Measurements from ENCODE around the gene HOXD8.

The HOXD8 gene

GRCh38 chr2:176104316-176105077 lies 25.0 kb upstream of the HOXD8 start:
- Mint-ChIP-seq H3K4me3 (no peak overlapping the region), H3K36me3 (ENCODE audit: low read depth) (no peaks in the 10 kb centered on the region), H3K9me3 (peaks cover 2% of the 10 kb centered on the region), H3K4me1 (ENCODE audit: low read depth) (peaks cover 8% of the 10 kb centered on the region), H3K27ac (peak overlapping the region; percentile 32), H3K27me3 (ENCODE audit: low read depth) (peaks cover 86% of the 10 kb centered on the region)

- Mint-ChIP-seq H3K4me1 (ENCODE audit: low read depth) (peaks cover 8% of the 10 kb centered on the region), H3K9me3 (peaks cover 3% of the 10 kb centered on the region), H3K27me3 (ENCODE audit: low read depth) (peaks cover 88% of the 10 kb centered on the region), H3K4me3 (no peak overlapping the region), H3K27ac (peak overlapping the region; percentile 67), H3K36me3 (ENCODE audit: low read depth) (no peaks in the 10 kb centered on the region)
Observed at GRCh38 chr2:176105078-176105729, 24.3 kb upstream of the HOXD8 start.

DNA sequence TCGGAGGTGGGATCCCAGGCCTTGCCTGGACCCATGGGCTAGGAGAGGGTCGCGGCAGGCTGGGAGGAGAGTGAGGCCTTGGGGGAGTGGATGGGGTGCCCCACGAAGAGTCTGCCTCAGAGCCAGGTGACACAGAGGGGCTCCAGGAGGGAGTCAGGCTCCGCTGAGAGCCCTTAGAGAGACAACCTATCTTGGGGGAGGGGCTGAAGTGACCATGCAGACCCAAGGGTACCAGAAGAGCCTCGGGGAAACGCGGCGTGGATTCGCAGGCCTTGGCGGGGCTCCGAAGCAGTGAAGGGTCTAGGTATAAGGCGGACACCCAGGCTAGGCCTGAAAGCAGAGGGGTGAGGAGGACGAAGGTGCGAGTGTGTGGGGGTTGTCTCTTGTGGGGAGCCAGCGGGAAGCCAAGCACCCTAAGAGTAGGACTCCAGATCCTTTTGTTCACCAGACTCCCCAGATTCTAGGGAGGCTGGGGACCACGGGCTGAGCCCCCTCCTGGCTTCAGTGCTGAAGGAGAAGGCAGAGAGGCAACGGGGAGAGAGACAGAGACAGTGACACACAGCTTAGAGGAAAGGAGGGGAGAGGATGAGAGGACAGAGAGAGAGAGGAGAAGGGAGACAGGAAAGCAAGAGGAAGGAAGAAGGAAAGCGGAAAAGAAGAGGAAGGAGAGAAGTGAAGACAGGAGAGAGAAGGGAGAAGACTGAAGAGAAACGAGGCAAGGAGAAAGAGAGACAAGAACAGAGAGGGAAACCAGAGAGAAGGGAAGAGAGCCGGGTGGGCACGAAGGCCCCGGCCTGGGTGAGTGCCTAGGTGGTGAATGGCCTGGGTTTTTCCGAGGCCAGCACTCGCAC lies 23.6 kb upstream of the HOXD8 start:
- Mint-ChIP-seq H3K27ac (peak overlapping the region; percentile 67), H3K4me1 (ENCODE audit: low read depth) (peaks cover 8% of the 10 kb centered on the region), H3K36me3 (ENCODE audit: low read depth) (no peaks in the 10 kb centered on the region), H3K4me3 (peak overlapping the region; percentile 8), H3K9me3 (peaks cover 3% of the 10 kb centered on the region), H3K27me3 (ENCODE audit: low read depth) (peaks cover 89% of the 10 kb centered on the region)

DNA sequence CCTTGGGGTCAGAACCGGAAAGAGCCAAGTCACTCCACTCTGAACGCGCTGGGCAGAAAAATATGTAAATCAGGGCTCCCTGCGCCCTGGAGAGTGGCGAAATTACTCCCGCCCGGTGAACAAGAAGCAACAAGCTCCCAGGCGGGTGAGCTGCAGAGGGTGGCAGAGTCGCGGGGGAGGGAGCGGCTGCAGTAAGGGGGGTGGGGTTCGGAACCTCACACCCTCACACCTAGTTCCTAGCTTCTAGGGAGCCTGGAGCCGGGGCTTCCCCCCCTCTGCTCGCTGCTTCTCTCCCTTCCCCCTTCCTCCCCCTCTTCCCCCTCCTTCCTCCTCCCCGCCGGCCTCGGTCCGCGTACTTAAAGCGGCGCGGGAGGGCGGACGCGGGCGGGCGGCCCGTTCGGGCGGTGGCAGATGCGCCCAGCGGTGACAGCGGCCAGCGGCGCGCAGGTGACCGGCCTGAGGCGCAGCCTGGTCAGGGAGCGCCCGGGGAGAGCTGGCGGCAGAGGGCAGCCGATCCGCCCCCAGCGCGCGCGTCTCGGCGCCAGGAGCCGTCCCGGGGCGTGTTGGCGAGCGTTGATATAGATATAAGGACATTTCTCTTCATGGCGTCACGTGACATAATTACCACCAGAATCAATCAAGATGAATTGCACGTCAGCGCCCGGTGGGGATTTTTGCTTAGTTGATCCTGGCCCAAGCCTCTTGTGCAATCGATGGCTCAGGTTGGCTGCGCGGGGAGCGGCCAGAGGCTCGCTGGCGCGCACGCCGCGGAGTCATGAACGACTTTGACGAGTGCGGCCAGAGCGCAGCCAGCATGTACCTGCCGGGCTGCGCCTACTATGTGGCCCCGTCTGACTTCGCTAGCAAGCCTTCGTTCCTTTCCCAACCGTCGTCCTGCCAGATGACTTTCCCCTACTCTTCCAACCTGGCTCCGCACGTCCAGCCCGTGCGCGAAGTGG lies 22.6 kb upstream of the HOXD8 start, which contains the start of gene HOXD11:
Gene HOXD11, plus strand, starts transcription at position 700 of the 959 bp plus-strand sequence. Its CDS starts 76 bp downstream, at position 776.
- H3K9me3 Mint-ChIP-seq = peaks cover 3% of the 10 kb centered on the region
- H3K4me3 Mint-ChIP-seq = peak within 1 kb of the TSS; percentile 8
- H3K27ac Mint-ChIP-seq = peak within 1 kb of the TSS; percentile 67
- H3K27me3 Mint-ChIP-seq (ENCODE audit: low read depth) = peaks cover 89% of the 10 kb centered on the region
- H3K36me3 Mint-ChIP-seq (ENCODE audit: low read depth) = no peaks in the 10 kb centered on the region
- H3K4me1 Mint-ChIP-seq (ENCODE audit: low read depth) = peaks cover 8% of the 10 kb centered on the region

DNA sequence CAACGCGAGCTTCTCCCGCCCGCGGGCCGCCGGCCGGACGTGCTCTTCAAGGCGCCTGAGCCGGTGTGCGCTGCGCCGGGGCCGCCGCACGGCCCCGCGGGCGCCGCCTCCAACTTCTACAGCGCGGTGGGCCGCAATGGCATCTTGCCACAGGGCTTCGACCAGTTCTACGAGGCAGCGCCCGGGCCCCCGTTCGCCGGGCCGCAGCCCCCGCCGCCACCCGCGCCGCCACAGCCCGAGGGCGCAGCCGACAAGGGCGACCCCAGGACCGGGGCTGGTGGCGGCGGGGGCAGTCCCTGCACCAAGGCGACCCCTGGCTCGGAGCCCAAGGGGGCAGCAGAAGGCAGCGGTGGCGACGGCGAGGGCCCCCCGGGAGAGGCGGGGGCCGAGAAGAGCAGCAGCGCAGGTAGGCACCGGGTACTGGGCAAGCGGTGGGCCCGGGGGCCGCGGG lies 21.7 kb upstream of the HOXD8 start:
- H3K36me3 Mint-ChIP-seq (ENCODE audit: low read depth) = no peaks in the 10 kb centered on the region
- no peak overlapping the region for H3K4me3 Mint-ChIP-seq
- H3K4me1 Mint-ChIP-seq (ENCODE audit: low read depth) = peaks cover 8% of the 10 kb centered on the region
- peaks cover 89% of the 10 kb centered on the region for H3K27me3 Mint-ChIP-seq (ENCODE audit: low read depth)
- H3K27ac Mint-ChIP-seq = no peak overlapping the region
- H3K9me3 Mint-ChIP-seq = peaks cover 3% of the 10 kb centered on the region

DNA sequence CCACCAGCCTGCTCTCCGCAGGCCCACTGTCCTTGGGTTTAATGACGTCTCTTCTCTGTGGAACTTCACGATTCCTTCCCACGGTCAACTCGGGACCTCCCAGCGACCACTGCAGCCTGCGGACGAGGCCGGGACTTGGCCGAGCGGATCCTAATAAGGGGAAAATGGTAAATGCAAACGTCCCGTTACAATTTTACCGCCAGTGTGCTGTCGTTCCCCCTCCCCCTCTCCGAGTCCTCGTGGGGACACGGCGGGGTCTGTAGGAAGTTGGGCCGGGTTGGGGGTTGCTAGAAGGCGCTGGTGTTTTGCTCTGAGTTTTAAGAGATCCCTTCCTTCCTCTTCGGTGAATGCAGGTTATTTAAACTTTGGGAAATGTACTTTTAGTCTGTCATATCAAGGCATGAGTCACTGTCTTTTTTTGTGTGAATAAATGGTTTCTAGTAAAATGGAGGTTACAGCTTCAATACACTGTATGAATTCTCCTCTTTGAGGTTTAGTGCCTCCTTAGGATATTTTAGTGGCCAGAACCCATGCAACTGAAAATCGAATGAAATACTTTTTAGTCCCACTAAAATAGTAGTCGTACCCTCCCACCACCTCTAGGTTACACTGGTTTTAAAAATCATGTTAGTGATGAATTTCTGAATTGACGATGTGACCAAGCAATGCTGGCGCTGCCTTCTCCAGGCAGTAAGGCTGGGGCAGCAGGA lies 20.2 kb upstream of the HOXD8 start:
- Mint-ChIP-seq H3K36me3 (ENCODE audit: low read depth) (no peaks in the 10 kb centered on the region), H3K27ac (peak overlapping the region; percentile 91), H3K4me1 (ENCODE audit: low read depth) (peaks cover 8% of the 10 kb centered on the region), H3K9me3 (peaks cover 3% of the 10 kb centered on the region), H3K4me3 (peak overlapping the region; percentile 37), H3K27me3 (ENCODE audit: low read depth) (peaks cover 89% of the 10 kb centered on the region)

DNA sequence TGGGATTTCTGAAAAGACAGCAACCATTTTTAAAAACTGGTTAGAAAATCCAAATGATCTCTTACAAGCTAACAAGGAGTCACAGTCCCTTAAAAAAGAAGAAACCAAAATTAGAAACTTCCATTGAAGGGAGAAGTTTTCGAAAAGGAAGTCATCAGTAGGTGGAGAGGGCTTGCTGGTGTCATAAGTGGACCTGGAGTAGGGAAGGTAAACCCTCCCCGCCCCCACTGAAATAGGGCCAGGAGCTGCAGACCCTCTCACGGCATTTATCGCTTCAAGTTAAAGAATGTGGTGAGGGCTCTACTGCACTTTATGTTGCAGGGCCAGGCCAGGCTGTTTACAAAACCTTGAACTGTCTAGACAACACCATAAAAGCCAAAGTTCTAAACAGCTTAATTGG lies 19.6 kb upstream of the HOXD8 start:
- H3K27ac Mint-ChIP-seq = no peak overlapping the region
- peaks cover 89% of the 10 kb centered on the region for H3K27me3 Mint-ChIP-seq (ENCODE audit: low read depth)
- peaks cover 8% of the 10 kb centered on the region for H3K4me1 Mint-ChIP-seq (ENCODE audit: low read depth)
- H3K9me3 Mint-ChIP-seq = peaks cover 3% of the 10 kb centered on the region
- no peak overlapping the region for H3K4me3 Mint-ChIP-seq
- H3K36me3 Mint-ChIP-seq (ENCODE audit: low read depth) = no peaks in the 10 kb centered on the region

GRCh38 chr2:176110415-176111308 lies 18.8 kb upstream of the HOXD8 start:
- no peak overlapping the region for H3K4me3 Mint-ChIP-seq
- peak overlapping the region; percentile 65 for H3K27ac Mint-ChIP-seq
- H3K36me3 Mint-ChIP-seq (ENCODE audit: low read depth) = no peaks in the 10 kb centered on the region
- peaks cover 8% of the 10 kb centered on the region for H3K4me1 Mint-ChIP-seq (ENCODE audit: low read depth)
- peaks cover 3% of the 10 kb centered on the region for H3K9me3 Mint-ChIP-seq
- H3K27me3 Mint-ChIP-seq (ENCODE audit: low read depth) = peaks cover 86% of the 10 kb centered on the region

GRCh38 chr2:176111309-176111663 lies 18.2 kb upstream of the HOXD8 start:
- Mint-ChIP-seq H3K27me3 (ENCODE audit: low read depth) (peaks cover 85% of the 10 kb centered on the region), H3K4me3 (no peak overlapping the region), H3K36me3 (ENCODE audit: low read depth) (no peaks in the 10 kb centered on the region), H3K9me3 (peaks cover 3% of the 10 kb centered on the region), H3K27ac (peak overlapping the region; percentile 65), H3K4me1 (ENCODE audit: low read depth) (peaks cover 5% of the 10 kb centered on the region)

DNA sequence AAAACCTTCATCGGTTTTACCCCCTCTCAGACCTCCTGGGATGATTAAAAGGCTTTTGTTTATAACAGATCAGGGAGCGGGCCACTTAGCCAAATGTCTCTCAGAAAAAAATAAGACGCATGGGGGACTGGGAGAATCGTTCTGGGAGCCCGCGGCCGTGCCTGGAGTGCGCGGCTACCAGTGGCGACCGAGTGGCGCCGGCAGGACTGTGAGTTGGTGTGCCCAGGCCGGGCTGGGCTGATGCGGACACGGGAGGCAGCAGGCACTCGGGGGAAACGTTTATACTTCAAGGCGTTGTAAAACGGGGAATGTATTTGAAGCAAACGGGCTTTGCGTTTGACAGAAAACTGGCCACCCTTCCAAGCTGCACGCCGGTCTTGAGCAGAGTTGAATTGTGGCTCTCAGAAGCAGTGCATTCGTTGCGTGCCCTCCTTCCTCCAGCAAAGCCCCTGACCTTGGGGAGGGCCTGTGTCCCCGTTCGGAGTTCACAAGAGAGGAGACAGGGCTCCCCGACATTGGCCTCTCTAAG lies 17.6 kb upstream of the HOXD8 start:
- H3K27me3 Mint-ChIP-seq (ENCODE audit: low read depth) = peaks cover 88% of the 10 kb centered on the region
- H3K9me3 Mint-ChIP-seq = peaks cover 3% of the 10 kb centered on the region
- H3K4me3 Mint-ChIP-seq = no peak overlapping the region

DNA sequence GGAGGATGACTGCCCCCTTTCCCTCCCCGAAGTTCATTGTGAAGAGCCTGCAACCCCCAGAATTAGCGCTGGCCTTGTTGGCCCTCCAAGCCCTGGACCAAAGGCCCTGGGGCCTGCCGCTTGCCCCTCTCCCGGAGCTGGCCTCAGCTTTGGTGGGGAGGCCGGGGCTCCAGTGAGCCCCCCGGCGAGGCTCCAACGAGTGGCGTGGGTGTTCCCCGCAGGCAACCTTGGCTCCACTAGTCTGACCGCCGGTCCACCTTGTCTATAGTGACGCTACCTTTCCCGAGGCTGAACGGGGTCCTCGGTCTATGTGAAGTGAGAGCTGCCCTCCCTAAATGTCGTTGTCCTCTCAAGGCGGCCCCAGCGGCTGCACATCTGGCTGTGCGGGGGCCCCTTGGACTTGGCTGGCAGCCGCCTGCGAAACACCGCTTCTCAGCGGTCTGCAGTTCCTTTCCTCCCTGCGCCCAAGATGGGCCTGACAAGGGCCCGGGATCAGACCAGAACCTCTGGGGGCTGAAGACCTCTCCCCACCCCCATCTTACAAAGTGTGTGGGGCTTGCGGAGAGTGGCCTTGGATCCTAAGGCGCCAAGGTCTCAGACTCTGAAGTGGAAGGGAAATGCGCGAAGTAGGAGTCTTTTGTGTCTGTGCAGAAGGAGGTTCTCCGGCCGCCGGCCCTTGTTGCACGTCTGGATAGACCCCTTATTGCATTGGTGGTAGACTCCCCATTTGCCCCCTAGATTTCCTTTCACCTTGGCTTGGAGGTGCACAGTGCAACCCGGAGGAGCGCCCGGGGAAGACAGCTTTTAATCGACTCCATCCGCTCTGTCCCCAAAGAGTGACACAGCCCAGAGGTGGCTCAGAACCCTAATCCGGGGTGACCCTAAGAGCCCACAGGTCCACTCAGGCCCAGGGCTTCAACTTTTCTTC lies 16.9 kb upstream of the HOXD8 start:
- Mint-ChIP-seq H3K27me3 (ENCODE audit: low read depth) (peaks cover 91% of the 10 kb centered on the region), H3K36me3 (ENCODE audit: low read depth) (no peaks in the 10 kb centered on the region), H3K4me1 (ENCODE audit: low read depth) (peaks cover 4% of the 10 kb centered on the region), H3K4me3 (no peak overlapping the region), H3K9me3 (peaks cover 3% of the 10 kb centered on the region), H3K27ac (no peak overlapping the region)

More for the DNA sequence above, 17.6 kb upstream of the HOXD8 start:
- peaks cover 4% of the 10 kb centered on the region for H3K4me1 Mint-ChIP-seq (ENCODE audit: low read depth)
- H3K36me3 Mint-ChIP-seq (ENCODE audit: low read depth) = no peaks in the 10 kb centered on the region
- peak overlapping the region; percentile 45 for H3K27ac Mint-ChIP-seq

Data from T-helper 1 cell treated with Interleukin-12 subunit alpha and Interleukin-12 subunit beta and Interleukin-4 antibody, amounts not matched to agents 30 μg/mL and 1 μg/mL, for 36 hours (primary cell).